ENCODE results near the gene EIF4A3.

Gene EIF4A3

GRCh38 chr17:80182118-80182844 lies 35.4 kb upstream of the EIF4A3 start:
- Histone ChIP-seq H3K9ac (no peak overlapping the region), H3K4me1 (no peaks in the 10 kb centered on the region), H3K9me3 (ENCODE audit: control insufficient read depth, low read length) (no peaks in the 10 kb centered on the region), H3K27me3 (ENCODE audit: control insufficient read depth, insufficient read depth, low read length) (no peaks in the 10 kb centered on the region), H3K27ac (no peak overlapping the region), H3K36me3 (ENCODE audit: control insufficient read depth, insufficient read depth, low read length) (no peaks in the 10 kb centered on the region), H3K4me2 (ENCODE audit: low read length) (no peak overlapping the region), H2AFZ (no peak overlapping the region), H3K79me2 (no peaks in the 10 kb centered on the region), H3K4me3 (ENCODE audit: low read depth, low read length) (no peak overlapping the region)
- TF ChIP-seq CTCF (IDR thresholded peaks at IDR 0.05), result no peak

GRCh38 chr17:80181431-80181830 lies 34.5 kb upstream of the EIF4A3 start:
- TF ChIP-seq CTCF (IDR thresholded peaks at IDR 0.05), result no peak
- no peak overlapping the region for H3K9ac ChIP-seq
- H3K36me3 ChIP-seq (ENCODE audit: control insufficient read depth, insufficient read depth, low read length), result no peaks in the 10 kb centered on the region
- H3K9me3 ChIP-seq (ENCODE audit: control insufficient read depth, low read length), result no peaks in the 10 kb centered on the region
- H3K4me3 ChIP-seq (ENCODE audit: low read depth, low read length), result no peak overlapping the region
- no peaks in the 10 kb centered on the region for H3K4me1 ChIP-seq
- H3K27me3 ChIP-seq (ENCODE audit: control insufficient read depth, insufficient read depth, low read length), result no peaks in the 10 kb centered on the region
- H3K4me2 ChIP-seq (ENCODE audit: low read length), result no peak overlapping the region
- no peaks in the 10 kb centered on the region for H3K79me2 ChIP-seq
- H2AFZ ChIP-seq, result no peak overlapping the region
- H3K27ac ChIP-seq, result no peak overlapping the region

GRCh38 chr17:80180192-80180591 lies 33.3 kb upstream of the EIF4A3 start:
- Histone ChIP-seq H3K9me3 (ENCODE audit: control insufficient read depth, low read length) (no peaks in the 10 kb centered on the region), H3K4me1 (no peaks in the 10 kb centered on the region), H3K27ac (no peak overlapping the region), H3K27me3 (ENCODE audit: control insufficient read depth, insufficient read depth, low read length) (no peaks in the 10 kb centered on the region), H3K9ac (no peak overlapping the region), H3K79me2 (no peaks in the 10 kb centered on the region), H3K36me3 (ENCODE audit: control insufficient read depth, insufficient read depth, low read length) (no peaks in the 10 kb centered on the region), H3K4me2 (ENCODE audit: low read length) (no peak overlapping the region), H3K4me3 (ENCODE audit: low read depth, low read length) (no peak overlapping the region), H2AFZ (no peak overlapping the region)
- no peak for TF ChIP-seq CTCF (IDR thresholded peaks at IDR 0.05)

GRCh38 chr17:80177986-80178595 lies 31.2 kb upstream of the EIF4A3 start:
- H3K9ac ChIP-seq, result no peak overlapping the region
- no peak for TF ChIP-seq CTCF (IDR thresholded peaks at IDR 0.05)
- no peak overlapping the region for H3K27ac ChIP-seq
- no peaks in the 10 kb centered on the region for H3K27me3 ChIP-seq (ENCODE audit: control insufficient read depth, insufficient read depth, low read length)
- no peak overlapping the region for H3K4me2 ChIP-seq (ENCODE audit: low read length)
- no peaks in the 10 kb centered on the region for H3K79me2 ChIP-seq
- H3K9me3 ChIP-seq (ENCODE audit: control insufficient read depth, low read length), result no peaks in the 10 kb centered on the region
- no peaks in the 10 kb centered on the region for H3K36me3 ChIP-seq (ENCODE audit: control insufficient read depth, insufficient read depth, low read length)
- H3K4me1 ChIP-seq, result no peaks in the 10 kb centered on the region
- no peak overlapping the region for H2AFZ ChIP-seq
- H3K4me3 ChIP-seq (ENCODE audit: low read depth, low read length), result no peak overlapping the region

GRCh38 chr17:80176757-80177156 lies 29.8 kb upstream of the EIF4A3 start:
- TF ChIP-seq CTCF (IDR thresholded peaks at IDR 0.05), result no peak
- Histone ChIP-seq H3K27ac (no peak overlapping the region), H3K27me3 (ENCODE audit: control insufficient read depth, insufficient read depth, low read length) (no peaks in the 10 kb centered on the region), H3K4me1 (no peaks in the 10 kb centered on the region), H3K4me3 (ENCODE audit: low read depth, low read length) (no peak overlapping the region), H3K79me2 (no peaks in the 10 kb centered on the region), H3K9me3 (ENCODE audit: control insufficient read depth, low read length) (no peaks in the 10 kb centered on the region), H3K4me2 (ENCODE audit: low read length) (no peak overlapping the region), H3K36me3 (ENCODE audit: control insufficient read depth, insufficient read depth, low read length) (no peaks in the 10 kb centered on the region), H2AFZ (no peak overlapping the region), H3K9ac (no peak overlapping the region)
